H1 (cell line): ENCODE measurements around the gene ZNG1A. TPM values are rescaled to one million over a fixed set of nuclear protein-coding genes. Genes with fewer than 3 reads are reported as not detected.
"Not testable (repeated sequence)": the region's sequence is repeated elsewhere in the genome, so short reads cannot be mapped to it uniquely, and the experiment has no call there.

Source experiments
- CTCF ChIA-PET: fragments of 300-600 bp; sonication (Branson Sonifier 250); formaldehyde crosslinking; loops from one replicate; lab custom pipeline; 2021; ENCODE audit not compliant: partially characterized antibody; lab: Charles Lee
- POLR2A ChIA-PET: fragments of 300-600 bp; sonication (Branson Sonifier 250); formaldehyde crosslinking; loops from one replicate; lab custom pipeline; 2021; ENCODE audit warnings: inconsistent platforms; ENCODE audit not compliant: partially characterized antibody; lab: Charles Lee
- DNase-seq, 2 experiments: peaks; one replicate each; pipeline versions ENCODE4 v3.0.0 to v3.0.0-alpha.2; 2010 to 2022; ENCODE audit warnings: low spot score in 2 of 2, low read depth in 1 of 2, mixed read lengths in 1 of 2
- FAIRE-seq: peaks from 2 replicates; lab custom pipeline; 2011; peaks lifted over from hg19 to GRCh38; lab: Jason Lieb, UNC
- H2AFZ ChIP-seq: 2 replicates; pipeline ENCODE4 v1.8.1; 2012; ENCODE audit warnings: low read length, inconsistent platforms
- H2AK5ac ChIP-seq: 2 replicates; pipeline ENCODE4 v1.6.1; 2013; ENCODE audit warnings: low read depth, low read length
- H2BK120ac ChIP-seq: replicated peaks from 2 replicates; pipeline ENCODE3; 2013; ENCODE audit warnings: low read depth, low read length, inconsistent platforms
- H2BK12ac ChIP-seq: 2 replicates; pipeline ENCODE4 v1.6.1; 2013; ENCODE audit warnings: low read depth, low read length
- H2BK15ac ChIP-seq: 2 replicates; pipeline ENCODE4 v1.6.1; 2013; ENCODE audit warnings: low read length
- H2BK20ac ChIP-seq: 2 replicates; pipeline ENCODE4 v1.6.1; 2013; ENCODE audit warnings: low read length
- H2BK5ac ChIP-seq: 2 replicates; pipeline ENCODE4 v1.6.1; 2013; ENCODE audit warnings: low read depth, low read length
- H3K14ac ChIP-seq: 2 replicates; pipeline ENCODE4 v1.6.1; 2013; ENCODE audit warnings: inconsistent platforms; ENCODE audit not compliant: insufficient read length
- H3K18ac ChIP-seq: 2 replicates; pipeline ENCODE4 v1.6.1; 2013; ENCODE audit warnings: low read length; ENCODE audit errors: extremely low read depth
- H3K23ac ChIP-seq: 2 replicates; pipeline ENCODE4 v1.6.1; 2013; ENCODE audit warnings: inconsistent platforms; ENCODE audit not compliant: insufficient read length
- H3K23me2 ChIP-seq: 2 replicates; pipeline ENCODE4 v1.6.1; 2013; ENCODE audit warnings: low read depth, low read length
- H3K27ac ChIP-seq: 2 replicates; pipeline ENCODE4 v1.6.1; 2011; ENCODE audit warnings: low read depth, low read length, inconsistent platforms
- H3K27me3 ChIP-seq, 4 experiments: replicated peaks in 1 of 4; 1 replicate in 1 of 4; 2 replicates in 3 of 4; pipeline versions ENCODE4 v1.6.1 to v1.8.1; 2011 to 2013; ENCODE audit warnings: low read length in 3 of 4, mild to moderate bottlenecking in 3 of 4, inconsistent platforms in 2 of 4, mixed read lengths in 2 of 4, moderate library complexity in 1 of 4; ENCODE audit not compliant: control insufficient read depth in 3 of 4, insufficient read depth in 3 of 4; ENCODE audit errors: extremely low read depth in 1 of 4
- H3K36me3 ChIP-seq, 4 experiments: 2 replicates each; pipeline versions ENCODE4 v1.6.1 to v1.8.1; 2011 to 2013; ENCODE audit warnings: mild to moderate bottlenecking in 4 of 4, low read length in 3 of 4, moderate library complexity in 2 of 4, control low read depth in 1 of 4, inconsistent platforms in 1 of 4; ENCODE audit not compliant: insufficient read depth in 4 of 4, control insufficient read depth in 2 of 4
- H3K4ac ChIP-seq: replicated peaks from 2 replicates; pipeline ENCODE3; 2013; ENCODE audit warnings: low read length, low read depth, mixed read lengths, inconsistent platforms; ENCODE audit not compliant: insufficient read length
- H3K4me1 ChIP-seq, 4 experiments: replicated peaks in 1 of 4; 1 replicate in 1 of 4; 2 replicates in 3 of 4; pipeline versions ENCODE4 v1.6.1 to v1.8.1; 2011 to 2013; ENCODE audit warnings: low read length in 3 of 4, inconsistent platforms in 2 of 4, mixed read lengths in 1 of 4; ENCODE audit not compliant: insufficient read depth in 4 of 4, control insufficient read depth in 3 of 4
- H3K4me2 ChIP-seq, 2 experiments: 2 replicates each; pipeline versions ENCODE4 v1.6.1 to v1.8.1; 2011 to 2013; ENCODE audit warnings: low read depth in 2 of 2, low read length in 2 of 2, control low read depth in 1 of 2, inconsistent platforms in 1 of 2, mild to moderate bottlenecking in 1 of 2; ENCODE audit not compliant: insufficient read depth in 1 of 2
- H3K4me3 ChIP-seq, 4 experiments: fragments of 200-600, 300-600 bp in 1 of 4; sonication (generic), shearing (Covaris generic), sonication (Bioruptor Twin) in 1 of 4; 2 replicates each; pipeline versions ENCODE4 v1.5.1 to v1.8.1; 2011 to 2016; ENCODE audit warnings: low read length in 4 of 4, low read depth in 3 of 4, control low read depth in 2 of 4, inconsistent platforms in 2 of 4, mild to moderate bottlenecking in 2 of 4, mixed read lengths in 1 of 4, moderate library complexity in 1 of 4; ENCODE audit not compliant: insufficient read depth in 2 of 4; ENCODE audit errors: extremely low read depth in 1 of 4
- H3K56ac ChIP-seq: replicated peaks from 2 replicates; pipeline ENCODE3; 2013; ENCODE audit warnings: low read depth, mild to moderate bottlenecking, mixed read lengths, low read length, inconsistent platforms; ENCODE audit not compliant: insufficient read length
- H3K79me1 ChIP-seq: 2 replicates; pipeline ENCODE4 v1.6.1; 2013; ENCODE audit warnings: low read depth, low read length, control low read depth
- H3K79me2 ChIP-seq, 2 experiments: 2 replicates each; pipeline versions ENCODE4 v1.6.1 to v1.8.1; 2012 to 2013; ENCODE audit warnings: low read length in 2 of 2, mild to moderate bottlenecking in 2 of 2, inconsistent platforms in 1 of 2; ENCODE audit not compliant: insufficient read depth in 2 of 2, control insufficient read depth in 1 of 2
- H3K9ac ChIP-seq, 4 experiments: replicated peaks in 1 of 4; 1 replicate in 1 of 4; 2 replicates in 3 of 4; pipeline versions ENCODE4 v1.6.1 to v1.8.1; 2011 to 2013; ENCODE audit warnings: low read depth in 3 of 4, low read length in 3 of 4, control low read depth in 2 of 4, mild to moderate bottlenecking in 2 of 4, moderate library complexity in 2 of 4, inconsistent platforms in 1 of 4; ENCODE audit errors: extremely low read depth in 1 of 4
- H3K9me3 ChIP-seq, 2 experiments: 2 replicates each; pipeline versions ENCODE4 v1.6.1 to v1.8.1; 2012 to 2013; ENCODE audit warnings: mild to moderate bottlenecking in 2 of 2, moderate library complexity in 2 of 2, control low read depth in 1 of 2, inconsistent platforms in 1 of 2, low read depth in 1 of 2, low read length in 1 of 2, mixed read lengths in 1 of 2; ENCODE audit not compliant: insufficient read depth in 2 of 2
- H4K20me1 ChIP-seq, 2 experiments: replicated peaks in 1 of 2; 2 replicates each; pipeline versions ENCODE3 to v1.8.1; 2011 to 2013; ENCODE audit warnings: inconsistent platforms in 2 of 2, low read length in 2 of 2, mild to moderate bottlenecking in 1 of 2; ENCODE audit not compliant: insufficient read depth in 2 of 2, control insufficient read depth in 1 of 2
- H4K5ac ChIP-seq: 2 replicates; pipeline ENCODE4 v1.6.1; 2013; ENCODE audit warnings: low read length, low read depth, mixed read lengths, inconsistent platforms; ENCODE audit not compliant: insufficient read length
- H4K8ac ChIP-seq: 2 replicates; pipeline ENCODE4 v1.8.0; 2013; ENCODE audit warnings: mild to moderate bottlenecking, moderate library complexity, low read length, inconsistent platforms; ENCODE audit not compliant: insufficient read depth; ENCODE audit errors: extremely low read depth
- H4K91ac ChIP-seq: replicated peaks from 2 replicates; pipeline ENCODE3; 2013; ENCODE audit warnings: low read length, mixed read lengths, inconsistent platforms; ENCODE audit not compliant: insufficient read length
- WGBS, 2 experiments: shearing (Covaris generic) in 1 of 2; methylation state at CpG; one replicate each; pipeline versions ENCODE4 v1.1.6 to v1.1.7; 2013 to 2015; ENCODE audit warnings: low lambda C conversion rate in 2 of 2, mixed read lengths in 2 of 2, inconsistent platforms in 1 of 2, low coverage in 1 of 2, missing lambda C conversion rate in 1 of 2; ENCODE audit not compliant: insufficient replicate concordance in 2 of 2, insufficient coverage in 1 of 2, insufficient read length in 1 of 2; ENCODE audit errors: extremely low coverage in 1 of 2, missing lambda C conversion rate in 1 of 2; 5-methylcytosine and 5-hydroxymethylcytosine counted together
- polyA plus RNA-seq, 7 experiments: library from polyadenylated mRNA; depleted of rRNA in 3 of 7; stranded (reverse) in 5 of 7; unstranded in 2 of 7; fragments of >200 nt in 5 of 7; fragments of 200-250 nt in 2 of 7; gene quantifications; 1 replicate in 5 of 7; 2 replicates in 1 of 7; 4 replicates in 1 of 7; pipeline versions ENCODE4 v1.2.1 to v1.2.3, GENCODE V29; 2011 to 2013; ENCODE audit warnings: missing spikeins in 2 of 7, mixed read lengths in 2 of 7
- total RNA-seq: library from RNA; stranded (reverse); fragmentation: NEBNext Ultra II Directional; extraction: Animal tissue kit (Norgen Biotek cat#: 25700); gene quantifications from 2 replicates; pipeline ENCODE4 v1.2.1, GENCODE V29; 2021

Gene ZNG1A
- total and polyA plus RNA-seq, 2 of the 8 experiments (the other 6 are each of a cell fraction or from before 2014, with no cell fraction given), result 18.2 to 46.5 TPM

GRCh38 chr9:105991-106390 is 72.9 kb downstream of the ZNG1A start:
- H3K27ac ChIP-seq, H3K23ac ChIP-seq, POLR2A ChIA-PET, H4K91ac ChIP-seq, H3K4me3 ChIP-seq, H4K20me1 ChIP-seq, CTCF ChIA-PET, H3K4me2 ChIP-seq, FAIRE-seq, H2BK20ac ChIP-seq, H3K79me2 ChIP-seq, DNase-seq, H3K4ac ChIP-seq, H4K5ac ChIP-seq, H3K36me3 ChIP-seq, H2BK15ac ChIP-seq, H3K79me1 ChIP-seq, H2AK5ac ChIP-seq, H3K56ac ChIP-seq, H4K8ac ChIP-seq, H3K23me2 ChIP-seq, H3K9me3 ChIP-seq, H2BK12ac ChIP-seq, H2BK5ac ChIP-seq, H2BK120ac ChIP-seq, H3K18ac ChIP-seq, H2AFZ ChIP-seq, H3K4me1 ChIP-seq, H3K14ac ChIP-seq, H3K9ac ChIP-seq: not testable (repeated sequence)
- WGBS, 2 experiments, result 84% methylated on average over 8 of the region's 8 CpGs; no CpG with 5 or more reads in 1 of the 2 experiments
- peaks cover 9 to 22% (median 17%) of the 10 kb centered on the region in 4 experiments for H3K27me3 ChIP-seq

- H3K9me3 ChIP-seq, H2BK120ac ChIP-seq, H2AFZ ChIP-seq, H3K23me2 ChIP-seq, H3K27ac ChIP-seq, H2BK15ac ChIP-seq, CTCF ChIA-PET, H4K8ac ChIP-seq, H3K79me2 ChIP-seq, H3K36me3 ChIP-seq, H3K23ac ChIP-seq, FAIRE-seq, H3K4me2 ChIP-seq, H4K5ac ChIP-seq, H4K91ac ChIP-seq, H3K56ac ChIP-seq, H3K4ac ChIP-seq, H2AK5ac ChIP-seq, H3K79me1 ChIP-seq, H2BK12ac ChIP-seq, H2BK5ac ChIP-seq, DNase-seq, H3K18ac ChIP-seq, H3K27me3 ChIP-seq, H3K4me3 ChIP-seq, H2BK20ac ChIP-seq, H3K14ac ChIP-seq, H4K20me1 ChIP-seq, POLR2A ChIA-PET, H3K4me1 ChIP-seq, H3K9ac ChIP-seq: not testable (repeated sequence)
- WGBS, 2 experiments, result 93% methylated on average over 9 of the region's 9 CpGs; no CpG with 5 or more reads in 1 of the 2 experiments
Observed at GRCh38 chr9:100430-100829, 78.4 kb downstream of the ZNG1A start.
